GM21515 (cell line): ENCODE measurements around the gene RNF212B.
A peak's percentile ranks its signal among the peaks of the same experiment; 100 is the strongest.

ENCODE experiments used
- ATAC-seq: cut with Tn5 transposase; IDR thresholded peaks from one replicate; pipeline ENCODE4 v1.9.1; 2021; ENCODE audit not compliant: unreplicated experiment

Gene RNF212B

DNA sequence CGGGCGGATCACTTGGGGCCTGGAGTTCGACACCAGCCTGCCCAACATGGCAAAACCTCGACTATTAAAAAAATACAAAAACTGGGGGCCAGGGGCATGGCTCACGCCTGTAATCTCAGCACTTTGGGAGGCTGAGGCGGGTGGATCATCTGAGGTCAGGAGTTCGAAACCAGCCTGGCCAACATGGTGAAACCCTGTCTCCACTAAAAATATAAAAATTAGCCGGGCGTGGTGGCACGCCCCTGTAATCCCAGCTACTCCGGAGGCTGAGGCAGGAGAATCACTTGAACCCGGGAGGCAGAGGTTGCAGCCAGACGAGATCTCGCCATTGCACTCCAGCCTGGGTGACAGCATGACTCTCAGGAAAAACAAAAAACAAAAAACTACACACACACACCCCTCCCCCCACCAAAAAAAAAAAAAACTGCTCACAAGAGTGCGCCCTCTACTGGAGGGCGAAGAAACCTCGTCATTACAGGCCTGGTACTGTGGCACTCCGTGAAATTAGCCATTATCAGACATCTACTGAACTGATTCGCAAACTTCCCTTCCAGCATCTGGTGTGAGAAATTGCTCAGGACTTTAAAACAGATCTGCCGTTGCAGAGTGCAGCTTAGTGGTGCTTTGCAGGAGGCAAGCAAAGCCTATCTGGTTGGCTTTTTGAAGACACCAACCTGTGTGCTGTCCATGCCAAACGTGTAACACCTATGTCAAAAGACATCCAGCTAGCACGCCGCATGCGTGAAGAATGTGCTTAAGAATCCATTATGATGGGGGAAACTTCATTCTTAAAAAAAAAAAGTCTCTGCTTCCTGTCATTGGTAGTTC, 57.2 kb downstream of the RNF212B start:
- no peak for ATAC-seq

DNA sequence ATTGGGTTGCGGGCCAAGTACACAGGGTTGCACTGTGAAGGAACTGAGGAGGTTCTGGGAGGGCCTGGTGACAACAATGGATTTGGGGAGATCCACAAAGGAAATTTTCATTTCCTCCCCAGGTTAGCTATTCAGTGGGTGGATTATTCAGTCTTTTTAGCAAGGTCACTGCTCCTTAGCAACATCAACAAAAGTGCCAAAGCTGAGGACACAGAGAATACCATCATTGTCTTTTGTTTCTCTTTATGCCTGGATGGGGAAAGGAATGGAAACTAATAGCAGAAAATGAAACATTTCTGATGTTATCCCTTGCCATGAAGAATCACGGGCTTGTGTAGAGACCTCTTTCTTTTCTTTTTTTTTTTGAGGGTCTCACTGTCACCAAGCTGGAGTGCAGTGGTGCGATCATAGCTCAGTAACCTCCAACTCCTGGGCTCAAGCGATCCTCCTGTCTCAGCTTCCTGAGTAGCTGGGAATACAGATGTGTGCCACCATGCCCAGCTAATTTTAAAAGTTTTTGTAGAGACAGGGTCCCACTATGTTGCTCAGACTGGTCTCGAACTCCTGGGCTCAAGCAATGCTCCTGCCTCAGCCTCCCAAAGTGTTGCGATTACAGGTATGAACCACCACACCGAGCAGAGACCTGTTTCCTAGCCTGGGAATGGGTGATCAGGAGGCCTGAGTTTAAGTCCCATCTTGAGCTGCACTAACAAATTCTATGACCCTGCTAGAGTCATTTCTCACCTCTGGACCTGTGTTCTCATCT, 58.5 kb downstream of the RNF212B start:
- no peak for ATAC-seq

DNA sequence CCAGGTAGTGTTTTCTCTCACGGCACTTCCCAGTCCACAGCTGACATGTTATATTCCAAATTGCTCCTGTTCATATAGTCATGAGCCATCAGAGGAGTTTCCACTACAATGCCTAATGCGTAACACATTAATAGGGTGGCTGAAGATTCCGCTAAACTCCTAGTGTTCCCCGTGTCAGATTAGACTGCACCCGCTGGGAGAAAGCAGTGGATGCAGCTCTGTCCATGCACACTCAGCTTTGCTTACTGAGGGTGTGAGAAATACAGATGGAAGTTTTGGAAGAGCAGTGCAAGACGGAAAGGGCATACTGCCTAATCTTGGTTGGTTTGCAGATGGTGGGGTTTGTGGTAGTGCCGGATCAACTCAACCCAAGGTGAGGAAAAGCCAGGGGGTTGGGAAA, 59.4 kb downstream of the RNF212B start:
- ATAC-seq = no peak

DNA sequence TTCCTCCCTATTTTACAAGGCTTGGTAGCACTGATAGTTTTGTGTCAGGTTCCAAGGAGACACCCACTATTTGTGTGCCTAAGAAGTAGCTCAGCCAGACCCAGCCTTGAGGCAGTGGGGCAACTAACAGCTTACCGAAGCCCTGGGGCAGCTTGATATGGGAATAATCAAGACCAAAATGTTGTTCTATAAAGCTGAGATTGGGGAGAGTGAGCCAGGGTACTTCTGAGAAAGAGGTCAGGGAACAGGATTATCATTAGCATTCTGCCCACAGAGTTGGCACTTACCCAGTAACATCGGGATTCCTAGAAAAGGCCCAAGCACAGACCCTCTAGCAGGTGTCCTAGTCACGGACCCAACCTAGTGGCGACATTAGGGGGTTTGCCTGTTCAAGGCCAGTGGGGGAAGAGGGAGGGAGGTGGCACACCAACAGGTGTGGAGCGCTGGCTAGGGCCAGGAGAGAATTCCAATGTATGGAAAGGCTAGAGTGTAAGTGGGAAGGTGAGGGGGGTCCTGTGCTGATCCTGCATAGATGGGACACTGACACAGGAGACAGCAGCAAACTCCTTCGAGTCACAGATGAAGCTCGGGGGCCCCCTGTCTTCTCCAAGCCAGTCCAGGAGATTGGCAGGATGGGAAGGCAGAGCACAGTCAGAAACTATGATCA, 60.0 kb downstream of the RNF212B start:
- no peak for ATAC-seq

DNA sequence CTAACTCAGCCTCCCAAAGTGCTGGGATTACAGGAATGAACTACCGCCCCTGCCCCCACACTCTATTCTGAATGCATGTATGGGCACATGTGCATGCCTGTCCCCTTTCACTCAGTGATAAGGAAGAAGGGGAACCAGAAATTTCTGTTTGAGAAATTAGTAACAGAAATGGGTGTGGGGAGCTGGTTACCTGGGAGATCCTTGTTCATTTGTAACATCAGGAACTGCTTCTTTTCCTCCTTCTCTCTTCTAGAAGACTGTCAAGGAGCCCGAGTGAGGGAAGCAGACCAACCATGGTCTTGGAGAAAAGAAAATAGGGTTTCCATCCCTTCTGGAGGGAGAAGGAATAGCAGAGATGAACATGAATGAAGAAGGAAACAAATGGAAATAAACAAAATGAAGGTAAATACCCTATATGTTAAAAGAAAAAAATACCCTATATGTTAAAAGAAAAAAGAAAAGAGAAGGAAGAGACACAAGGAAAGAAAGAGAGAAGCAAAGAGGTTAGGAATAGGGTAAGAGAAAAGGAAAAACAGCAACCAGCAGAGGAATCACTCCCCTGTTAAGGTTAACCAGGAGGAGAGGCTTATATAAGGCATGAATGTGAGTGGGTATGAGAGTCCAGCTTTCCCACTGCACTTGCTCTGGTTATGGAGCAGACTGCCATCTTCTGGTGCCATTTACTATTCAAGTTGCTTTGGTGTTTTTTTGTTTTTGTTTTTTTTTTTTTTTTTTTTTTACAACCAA, 61.6 kb downstream of the RNF212B start:
- ATAC-seq = no peak

DNA sequence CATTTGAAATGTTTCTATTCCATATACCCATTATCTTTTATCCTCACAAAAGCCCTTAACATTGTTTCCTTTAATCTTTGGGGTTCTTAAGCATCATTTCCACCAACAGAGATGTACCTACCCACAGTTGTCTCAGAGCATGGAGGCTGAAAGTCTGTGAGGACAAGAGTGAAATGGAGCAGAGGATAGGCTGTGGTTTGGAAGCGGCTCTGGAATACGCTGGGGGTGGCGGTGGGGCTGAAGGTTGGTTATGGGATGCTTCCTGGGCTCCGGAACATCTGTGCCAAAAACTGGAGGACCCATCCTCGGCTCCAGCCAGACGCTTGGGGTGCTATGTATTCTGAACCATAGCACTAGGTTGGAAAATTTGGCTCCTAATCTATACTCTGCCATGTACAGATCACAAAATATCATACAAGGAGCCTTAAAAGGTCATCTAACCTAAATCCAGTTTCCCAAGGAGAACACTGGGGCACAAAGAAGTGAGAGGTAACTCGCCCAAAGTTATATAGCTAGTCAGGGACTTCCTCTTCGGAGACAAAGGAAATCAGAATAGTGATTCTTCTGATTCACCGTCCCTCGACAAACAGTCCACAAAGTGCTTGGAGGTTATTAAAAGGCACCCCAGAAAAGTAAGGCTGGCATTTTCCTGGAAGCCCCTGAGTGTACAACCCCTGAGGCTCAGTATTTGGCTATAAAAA, 62.4 kb downstream of the RNF212B start:
- no peak for ATAC-seq

DNA sequence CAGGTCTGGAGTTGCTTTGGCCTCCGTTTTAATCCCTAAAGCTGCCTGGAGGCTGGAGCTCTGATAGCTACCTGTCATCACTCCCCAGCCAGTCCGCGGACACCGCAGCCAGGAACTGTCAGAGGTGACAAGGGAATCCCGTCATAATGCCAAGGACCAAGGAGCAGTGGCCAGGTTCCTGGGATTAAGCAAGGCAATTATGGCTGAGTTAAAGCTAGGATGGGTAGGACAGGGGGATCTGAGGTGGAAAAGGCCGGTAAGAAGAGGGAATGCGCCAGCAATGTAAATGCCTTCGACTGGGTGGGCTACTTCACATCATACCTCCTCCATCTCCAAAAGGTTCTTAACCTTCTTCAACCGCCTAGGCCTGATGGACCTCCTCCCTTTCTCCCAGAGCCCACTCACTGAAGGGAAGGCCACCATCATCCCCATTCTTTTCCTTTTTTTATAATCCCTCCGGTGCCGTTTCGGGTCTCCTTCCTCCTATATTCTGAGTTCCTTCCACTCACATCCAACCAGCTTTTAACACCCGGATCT, 63.0 kb downstream of the RNF212B start:
- ATAC-seq = no peak

DNA sequence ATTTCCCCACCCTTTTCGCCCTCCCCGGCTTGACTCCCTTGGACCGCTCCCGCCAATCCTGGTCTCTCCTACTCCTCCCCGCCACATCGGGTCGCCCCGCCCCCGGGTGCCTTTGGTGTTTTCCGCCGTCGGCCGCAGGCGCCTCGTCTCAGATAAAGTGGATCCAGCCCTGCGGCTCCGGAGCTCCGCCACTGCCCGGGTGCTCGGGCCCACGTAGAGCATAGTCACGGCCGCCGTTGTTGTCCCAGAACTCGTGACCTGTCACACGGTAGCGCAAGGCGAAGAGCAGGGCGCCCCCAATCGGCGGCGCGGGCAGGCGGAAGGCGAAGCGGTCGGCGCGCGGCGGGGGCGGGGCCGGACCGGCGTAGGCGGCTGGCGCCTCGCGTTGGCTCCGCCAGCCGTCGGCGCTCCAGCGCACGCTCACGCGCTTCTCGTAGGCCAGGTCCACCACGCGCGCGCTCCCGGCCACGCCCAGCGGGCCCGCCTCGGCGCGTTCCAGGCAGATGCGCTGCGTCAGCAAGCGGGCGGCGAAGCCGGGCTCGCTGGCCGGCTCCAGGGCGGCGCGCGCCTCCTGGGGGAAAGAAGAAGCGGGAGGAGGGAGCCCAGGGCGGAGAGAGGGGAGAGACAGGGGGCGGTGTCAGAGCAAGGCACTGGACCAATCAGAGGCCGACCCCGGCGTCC, 63.7 kb downstream of the RNF212B start:
- peak; percentile 72 for ATAC-seq

DNA sequence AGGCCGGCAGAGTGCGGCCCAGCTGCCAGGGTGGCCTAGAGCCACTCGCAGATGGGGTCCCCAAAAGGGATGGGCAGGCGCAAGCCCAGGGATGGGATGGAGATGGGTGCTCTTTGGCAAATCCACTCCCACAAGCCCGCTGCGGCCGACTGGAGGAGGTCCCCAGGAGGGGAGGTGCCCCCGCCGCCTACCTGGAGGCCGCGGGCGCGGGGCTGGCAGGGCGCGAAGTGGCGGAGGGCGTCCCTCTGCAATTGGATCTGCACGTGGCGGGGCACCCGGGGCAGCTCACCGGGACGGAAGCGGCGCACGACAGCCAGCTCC, 64.2 kb downstream of the RNF212B start:
- ATAC-seq = peak; percentile 9

DNA sequence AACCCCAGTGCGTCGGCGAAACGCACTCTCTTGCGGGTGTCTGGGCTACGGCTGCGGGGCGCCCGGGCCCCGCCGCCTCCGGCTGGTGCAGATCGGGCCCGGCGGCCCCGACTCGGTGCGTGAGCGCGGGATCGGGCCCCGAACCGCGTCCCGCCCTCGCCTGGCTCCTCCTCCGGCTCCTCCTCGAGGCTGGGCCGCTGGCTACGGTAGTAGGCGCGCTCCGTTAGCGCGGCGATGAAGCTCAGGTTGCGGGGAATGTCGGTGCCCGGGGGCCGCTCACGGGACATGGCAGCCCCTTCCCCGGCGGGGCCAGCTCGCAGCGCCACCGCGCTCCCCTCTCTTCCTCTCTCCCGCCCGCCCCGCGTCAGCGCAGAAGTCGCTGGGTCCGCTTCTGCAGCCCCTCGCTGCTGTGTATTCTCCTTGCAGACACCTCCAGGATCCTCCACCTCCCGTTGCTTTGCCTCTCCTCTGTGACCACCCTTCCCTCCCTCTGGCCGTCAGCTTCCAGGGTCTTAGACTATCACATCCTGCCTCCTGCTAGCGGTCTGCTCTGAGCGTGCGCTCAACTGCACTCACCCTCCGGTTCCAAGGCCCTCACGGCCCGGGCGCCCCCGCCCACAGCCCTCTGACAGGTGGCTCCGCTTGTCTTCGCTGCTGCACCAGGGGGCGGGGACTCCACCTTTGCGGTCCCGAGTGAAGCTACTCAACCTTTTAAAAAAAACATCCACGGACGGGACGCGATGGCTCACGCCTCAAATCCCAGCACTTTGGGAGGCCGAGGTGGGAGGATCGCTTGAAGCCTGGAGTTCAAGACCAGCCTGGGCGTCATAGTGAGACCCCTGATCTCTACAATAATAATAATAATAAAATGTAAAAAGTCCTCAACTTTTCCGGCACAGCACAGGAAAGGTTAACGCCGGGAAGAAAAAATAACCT, 64.8 kb downstream of the RNF212B start, which contains the start of gene PPP1R3E:
Gene PPP1R3E, minus strand, starts transcription at position 570 of the 936 bp plus-strand sequence. Its CDS starts 283 bp downstream, at position 287.
- peak; percentile 41 for ATAC-seq

DNA sequence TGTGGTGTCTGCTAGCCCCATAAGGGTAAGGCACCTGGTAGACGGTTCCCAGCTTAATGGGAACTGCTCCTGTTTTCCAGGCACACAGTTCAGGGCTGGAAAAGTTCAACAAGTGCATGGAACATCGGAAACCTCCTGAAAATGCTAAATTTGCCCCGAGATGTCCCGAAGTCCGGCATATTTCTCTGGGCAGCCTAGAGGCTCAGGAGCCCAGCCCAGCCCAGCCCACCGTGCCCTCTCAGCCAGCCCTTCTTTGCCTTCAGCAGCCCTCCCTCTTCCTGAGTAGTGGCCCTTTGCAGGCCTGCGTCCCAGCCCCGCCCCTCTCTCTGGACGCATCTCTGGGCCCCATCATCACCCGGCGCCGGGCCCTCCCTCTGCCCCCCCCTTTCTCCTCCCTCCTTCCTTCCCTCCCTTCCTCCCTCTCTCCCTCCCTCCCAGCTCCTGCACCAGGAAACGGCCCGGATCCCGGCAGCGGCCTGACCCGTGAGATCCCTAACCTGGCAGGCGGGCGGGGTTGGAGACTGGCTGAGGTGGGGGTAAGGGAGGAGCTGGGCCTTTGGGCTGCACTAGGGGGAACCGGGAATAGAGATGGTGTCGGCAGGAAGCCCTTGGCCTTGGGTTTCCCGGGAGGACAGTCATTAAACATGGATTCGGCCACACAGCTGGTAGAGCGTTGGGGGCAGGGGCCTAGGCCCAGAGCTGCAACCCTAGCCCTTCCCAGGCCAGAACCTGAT, 68.8 kb downstream of the RNF212B start, which contains the start of gene BCL2L2:
Gene BCL2L2, plus strand, starts transcription at position 422 of the 734 bp plus-strand sequence. CDS start 935 bp downstream, outside the sequence.
- no peak for ATAC-seq

DNA sequence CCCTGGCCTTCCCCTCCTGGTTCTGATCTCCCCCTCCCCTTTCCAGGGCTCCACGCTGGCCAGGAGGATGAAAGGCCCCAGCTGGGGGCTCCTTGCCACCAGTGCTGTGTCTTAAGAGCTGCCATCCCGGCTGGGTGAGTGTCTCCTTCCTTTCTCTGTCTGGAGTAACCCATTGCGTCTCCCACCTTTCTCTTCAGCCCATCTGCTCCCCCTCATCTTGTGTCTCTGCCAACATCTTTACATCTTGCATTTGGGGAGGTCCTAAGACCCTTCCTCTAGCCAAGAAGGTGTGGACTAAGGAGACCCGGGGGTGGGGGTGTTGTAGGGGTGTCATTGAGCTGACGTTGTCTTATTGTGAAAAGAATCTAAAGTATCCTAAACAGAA, 69.4 kb downstream of the RNF212B start:
- ATAC-seq = no peak

DNA sequence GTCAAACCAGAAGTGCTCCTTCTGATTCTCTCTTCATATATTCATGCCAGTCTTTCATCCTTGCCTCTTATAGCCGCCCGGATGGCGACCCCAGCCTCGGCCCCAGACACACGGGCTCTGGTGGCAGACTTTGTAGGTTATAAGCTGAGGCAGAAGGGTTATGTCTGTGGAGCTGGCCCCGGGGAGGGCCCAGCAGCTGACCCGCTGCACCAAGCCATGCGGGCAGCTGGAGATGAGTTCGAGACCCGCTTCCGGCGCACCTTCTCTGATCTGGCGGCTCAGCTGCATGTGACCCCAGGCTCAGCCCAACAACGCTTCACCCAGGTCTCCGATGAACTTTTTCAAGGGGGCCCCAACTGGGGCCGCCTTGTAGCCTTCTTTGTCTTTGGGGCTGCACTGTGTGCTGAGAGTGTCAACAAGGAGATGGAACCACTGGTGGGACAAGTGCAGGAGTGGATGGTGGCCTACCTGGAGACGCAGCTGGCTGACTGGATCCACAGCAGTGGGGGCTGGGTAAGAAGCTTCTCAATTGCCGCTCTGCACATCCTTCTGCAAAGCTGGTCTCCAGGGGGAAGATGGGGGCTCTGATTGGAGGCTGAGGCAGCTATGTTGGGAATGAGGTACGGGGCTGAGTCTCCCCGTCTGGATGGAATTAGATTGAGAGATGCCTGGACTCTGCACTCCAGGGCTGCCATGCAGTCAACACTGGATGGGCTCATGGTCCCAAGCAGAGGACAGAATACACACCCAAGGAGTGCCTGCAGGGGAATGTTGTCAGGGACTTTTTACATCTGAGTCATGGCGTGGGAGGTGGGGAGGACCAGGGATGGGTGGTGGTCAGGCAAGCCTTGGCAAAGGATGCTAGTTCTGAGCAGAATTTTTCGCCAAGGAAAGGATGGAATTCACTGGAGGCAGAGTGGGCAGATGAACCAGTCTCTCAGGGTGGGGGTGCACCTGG, 70.2 kb downstream of the RNF212B start:
- no peak for ATAC-seq

DNA sequence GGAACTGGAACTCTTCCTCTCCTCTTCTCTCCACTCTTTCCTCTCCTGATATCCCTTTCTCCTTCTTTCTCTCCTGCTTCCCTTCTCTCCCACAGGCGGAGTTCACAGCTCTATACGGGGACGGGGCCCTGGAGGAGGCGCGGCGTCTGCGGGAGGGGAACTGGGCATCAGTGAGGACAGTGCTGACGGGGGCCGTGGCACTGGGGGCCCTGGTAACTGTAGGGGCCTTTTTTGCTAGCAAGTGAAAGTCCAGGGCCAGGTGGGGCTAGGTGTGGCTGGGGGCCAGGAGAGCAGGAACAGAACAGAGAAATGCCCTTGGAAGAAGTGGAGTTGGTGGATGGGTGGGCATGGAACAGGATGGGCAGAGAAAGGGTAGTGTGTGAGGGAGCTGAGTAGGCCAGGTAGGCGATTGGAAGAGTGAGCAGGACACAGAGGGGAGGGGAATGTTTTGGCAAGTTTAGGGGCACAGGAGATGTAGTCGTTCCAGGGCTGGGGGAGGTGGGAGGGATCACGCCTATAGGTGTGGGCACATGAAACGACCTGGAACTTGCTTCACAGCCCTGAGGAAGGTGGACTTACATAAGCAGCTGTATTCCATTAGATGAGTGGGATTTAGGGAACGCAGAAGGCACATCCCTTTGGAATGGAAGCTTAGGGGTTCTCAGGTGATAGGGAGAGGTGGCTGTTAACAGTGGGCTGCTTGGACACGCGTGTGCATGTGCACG, 71.1 kb downstream of the RNF212B start:
- no peak for ATAC-seq

DNA sequence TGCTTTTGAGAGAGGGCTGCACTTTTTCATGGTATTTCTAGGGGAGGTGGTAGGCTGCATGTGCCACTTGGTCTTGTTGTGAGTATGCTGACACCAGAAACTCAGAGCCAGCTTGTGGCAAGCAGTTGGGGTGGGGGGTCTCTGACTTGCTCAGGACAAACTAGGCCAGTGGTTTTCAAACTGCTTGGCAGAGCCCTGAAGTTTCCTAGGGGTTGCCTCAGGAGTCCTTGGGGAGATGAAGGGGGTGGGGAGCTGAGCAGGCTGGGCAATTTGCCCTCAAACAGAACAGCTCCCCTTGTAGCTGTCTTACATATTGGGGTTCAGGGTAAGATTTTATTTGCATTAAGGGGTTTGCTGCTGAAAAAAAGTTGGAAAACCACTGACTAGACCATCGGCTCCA, 72.8 kb downstream of the RNF212B start:
- ATAC-seq = no peak

DNA sequence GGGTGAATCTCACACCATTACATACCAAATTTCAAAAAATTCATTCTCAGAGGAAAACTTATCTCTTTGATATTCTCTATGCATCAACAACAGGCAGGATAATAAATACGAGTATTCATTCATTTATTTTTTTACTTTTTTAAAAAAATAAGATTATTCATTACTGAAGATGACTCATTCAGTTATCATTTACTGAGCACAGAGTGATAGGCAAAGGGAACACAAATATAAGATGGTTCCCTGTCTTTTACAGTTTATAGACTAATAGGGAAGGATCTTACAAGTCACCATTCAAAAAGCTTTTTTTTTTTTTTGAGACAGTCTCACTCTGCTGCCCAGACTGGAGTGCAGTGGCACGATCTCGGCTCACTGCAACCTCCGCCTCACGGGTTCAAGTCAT, 78.6 kb downstream of the RNF212B start:
- ATAC-seq = no peak
